Body of pancreas (tissue), 4 donors: ENCODE measurements around the gene HARBI1.

ENCODE experiments used
- POLR2A ChIP-seq, 3 donors: fragments of 450-650 bp; IDR thresholded peaks; one replicate each; pipeline ENCODE4 v1.6.1; 2016; ENCODE audit warnings: antibody characterized with exemption in 3 of 3, mild to moderate bottlenecking in 2 of 3
- TF ChIP-seq, protein P1 (sequence below), 7 experiments: fragments of 450-650 bp in 4 of 7; fragments of 200-600 bp in 3 of 7; sonication (generic) in 3 of 7; IDR thresholded peaks; one replicate each; pipeline ENCODE4 v1.5.1; 2016 to 2019; ENCODE audit warnings: antibody characterized with exemption in 7 of 7

DNA sequence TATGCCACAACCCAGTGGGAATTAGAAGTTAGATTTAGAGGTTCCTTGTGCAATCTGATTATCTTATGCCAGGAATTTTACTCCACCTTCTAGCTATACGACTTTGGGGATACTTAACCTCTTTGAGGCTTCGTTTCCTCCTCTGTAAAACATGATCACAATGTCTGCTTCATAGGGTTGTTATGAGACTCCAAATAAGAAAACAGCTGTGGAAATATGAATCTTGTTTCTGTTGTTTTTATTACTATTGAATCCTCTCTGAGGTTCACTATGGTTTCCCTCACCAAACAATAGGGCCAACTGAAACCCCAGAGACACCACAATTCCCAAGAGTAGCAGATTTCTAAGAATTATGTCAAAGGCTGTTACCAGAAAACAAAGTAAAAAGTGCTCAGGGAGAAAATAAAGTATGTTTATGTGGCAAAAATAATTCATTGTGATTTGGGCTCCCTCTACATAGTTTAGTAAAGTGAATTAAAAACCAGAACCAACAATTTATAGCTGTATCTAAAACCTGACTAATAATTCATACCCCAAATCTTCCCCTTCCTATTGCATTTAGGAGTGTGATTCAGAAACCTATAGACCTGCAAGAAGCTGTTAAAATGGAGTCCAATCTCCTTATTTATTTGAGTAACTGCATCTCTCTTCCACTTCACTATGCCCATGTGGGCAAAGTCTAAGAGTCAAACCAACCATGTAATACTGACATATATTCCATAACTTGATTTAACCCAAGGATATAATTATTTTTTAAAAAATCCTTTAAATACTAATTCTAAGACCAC is 61.6 kb downstream of the HARBI1 start:
- TF ChIP-seq, protein P1, sequence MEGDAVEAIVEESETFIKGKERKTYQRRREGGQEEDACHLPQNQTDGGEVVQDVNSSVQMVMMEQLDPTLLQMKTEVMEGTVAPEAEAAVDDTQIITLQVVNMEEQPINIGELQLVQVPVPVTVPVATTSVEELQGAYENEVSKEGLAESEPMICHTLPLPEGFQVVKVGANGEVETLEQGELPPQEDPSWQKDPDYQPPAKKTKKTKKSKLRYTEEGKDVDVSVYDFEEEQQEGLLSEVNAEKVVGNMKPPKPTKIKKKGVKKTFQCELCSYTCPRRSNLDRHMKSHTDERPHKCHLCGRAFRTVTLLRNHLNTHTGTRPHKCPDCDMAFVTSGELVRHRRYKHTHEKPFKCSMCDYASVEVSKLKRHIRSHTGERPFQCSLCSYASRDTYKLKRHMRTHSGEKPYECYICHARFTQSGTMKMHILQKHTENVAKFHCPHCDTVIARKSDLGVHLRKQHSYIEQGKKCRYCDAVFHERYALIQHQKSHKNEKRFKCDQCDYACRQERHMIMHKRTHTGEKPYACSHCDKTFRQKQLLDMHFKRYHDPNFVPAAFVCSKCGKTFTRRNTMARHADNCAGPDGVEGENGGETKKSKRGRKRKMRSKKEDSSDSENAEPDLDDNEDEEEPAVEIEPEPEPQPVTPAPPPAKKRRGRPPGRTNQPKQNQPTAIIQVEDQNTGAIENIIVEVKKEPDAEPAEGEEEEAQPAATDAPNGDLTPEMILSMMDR (IDR thresholded peaks at IDR 0.05), result no peak
- no peak for TF ChIP-seq POLR2A (IDR thresholded peaks at IDR 0.05)
